NCI-H526 (cell line): ENCODE measurements around the gene CD177.
"Not testable (repeated sequence)": the region's sequence is repeated elsewhere in the genome, so short reads cannot be mapped to it uniquely, and the experiment has no call there.

Source experiments
- DNase-seq, 2 experiments: peaks; one replicate each; lab custom pipeline; 2025; lab: John Stamatoyannopoulos, UW

CD177 gene

GRCh38 chr19:43380771-43381386 lies 27.4 kb downstream of the CD177 start:
- DNase-seq: no peak

GRCh38 chr19:43382586-43383216 lies 29.2 kb downstream of the CD177 start:
- not testable (repeated sequence) for DNase-seq

DNA sequence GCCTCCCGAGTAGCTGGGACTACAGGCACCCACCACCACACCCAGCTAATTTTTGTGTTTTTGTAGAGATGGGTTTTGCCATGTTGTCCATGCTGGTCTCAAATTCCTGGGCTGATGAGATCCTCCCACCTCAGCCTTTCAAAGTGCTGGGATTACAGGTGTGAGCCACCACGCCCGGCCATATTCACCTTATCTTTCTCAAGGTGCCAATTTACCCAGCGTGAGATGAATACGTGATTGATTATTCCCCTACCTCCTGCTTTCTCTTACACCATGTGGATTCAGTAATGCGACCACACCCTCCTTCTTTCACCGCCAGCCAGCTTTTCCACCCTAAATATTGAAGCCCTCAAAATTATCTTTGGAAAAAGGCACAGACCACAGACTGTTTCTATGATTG lies 29.8 kb downstream of the CD177 start:
- not testable (repeated sequence) for DNase-seq

- DNase-seq: not testable (repeated sequence)
These were observed 30.3 kb downstream of the CD177 start for GRCh38 chr19:43383759-43384158.

- DNase-seq: peak; percentile 98 to 99
These were observed 37.5 kb downstream of the CD177 start for GRCh38 chr19:43390903-43391551.

DNA sequence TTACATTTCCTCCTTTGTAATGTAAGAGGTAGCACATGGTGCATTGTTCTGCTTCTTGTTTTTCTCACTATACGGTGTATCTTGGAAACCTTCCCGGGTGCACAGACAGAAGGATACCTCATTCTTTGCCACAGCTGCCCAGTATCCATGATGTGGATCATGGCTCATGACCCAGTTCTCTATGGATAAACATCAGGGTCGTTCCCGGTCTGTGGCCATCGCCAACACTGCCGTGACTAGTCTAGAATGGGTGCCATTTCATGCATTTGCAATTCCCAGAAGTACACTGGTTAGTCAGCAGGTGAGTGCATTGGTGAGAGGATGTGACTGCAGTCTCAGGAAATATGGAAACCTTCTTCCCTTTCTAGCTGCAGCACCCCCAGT lies 38.1 kb downstream of the CD177 start:
- peak; percentile 26 to 53 for DNase-seq

- DNase-seq: not testable (repeated sequence)
These were observed 40.0 kb downstream of the CD177 start for GRCh38 chr19:43393501-43393900.

DNA sequence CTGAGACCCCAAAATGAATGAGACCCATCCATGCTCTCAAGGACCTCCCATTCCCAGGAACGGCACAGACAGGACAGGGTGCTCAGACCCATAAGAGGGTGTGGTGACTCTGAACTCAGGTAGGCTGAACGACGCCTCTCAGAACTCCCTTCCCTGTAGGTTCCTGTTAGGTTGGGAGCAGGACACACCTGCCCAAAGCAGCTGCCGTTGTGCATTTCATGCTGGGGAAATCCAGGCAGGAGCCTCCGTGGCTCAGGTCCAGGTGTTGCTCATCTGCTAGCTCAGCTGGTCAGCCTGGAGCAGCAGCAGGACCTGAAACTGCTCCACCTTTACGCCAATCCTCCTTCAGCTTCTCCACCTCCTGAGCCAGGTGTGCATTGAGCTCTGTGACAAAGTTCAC lies 42.1 kb downstream of the CD177 start:
- DNase-seq: peak; percentile 21 to 68

- DNase-seq: no peak
These were observed 52.8 kb downstream of the CD177 start for GRCh38 chr19:43406297-43406696.

DNA sequence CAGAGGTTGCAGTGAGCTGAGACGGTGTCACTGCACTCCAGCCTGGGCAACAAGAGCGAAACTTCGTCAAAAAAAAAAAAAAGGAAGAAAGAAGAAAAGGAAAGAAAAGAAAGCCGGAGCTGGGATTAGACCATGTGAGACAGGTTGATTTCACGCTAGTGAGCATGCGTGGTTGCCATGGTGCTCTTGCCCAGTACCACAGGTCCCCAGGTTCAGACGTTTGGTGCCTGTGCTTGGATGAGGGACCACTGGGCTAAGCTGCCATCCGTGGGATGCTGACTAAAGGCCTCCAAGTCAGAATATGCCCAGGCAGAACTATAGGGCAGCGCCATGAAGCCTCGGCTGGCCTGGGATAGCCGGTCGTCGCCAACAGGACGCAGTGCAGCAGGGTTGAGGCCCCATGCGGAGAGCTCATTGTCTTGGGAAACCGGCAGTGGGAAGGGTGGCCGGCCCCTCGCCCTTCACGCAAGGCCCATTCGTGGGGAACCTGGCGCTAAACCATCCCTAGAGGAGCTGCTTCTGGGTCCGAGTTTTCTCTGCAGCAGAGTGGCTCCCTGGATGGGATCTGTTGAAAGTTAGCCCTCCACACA lies 54.0 kb downstream of the CD177 start:
- DNase-seq: no peak

GRCh38 chr19:43408043-43408442 lies 54.6 kb downstream of the CD177 start:
- no peak for DNase-seq

DNA sequence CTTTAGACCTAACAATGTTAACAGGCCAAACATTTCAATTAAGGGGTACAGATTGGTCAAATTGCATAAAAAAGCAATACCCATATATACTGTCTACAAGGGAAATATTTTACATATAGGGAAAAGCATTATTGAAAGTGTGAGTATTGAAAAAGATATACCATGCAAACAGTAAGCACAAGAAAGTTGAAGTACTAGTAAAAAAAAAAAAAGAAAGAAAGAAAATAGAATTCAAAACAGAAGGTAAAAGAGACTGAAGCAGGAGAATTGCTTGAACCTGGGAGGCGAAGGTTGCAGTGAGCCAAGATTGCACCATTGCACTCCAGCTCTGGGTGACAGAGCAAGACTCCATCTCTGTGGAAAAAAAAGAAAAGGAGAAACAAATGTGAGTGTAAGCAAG lies 55.9 kb downstream of the CD177 start:
- DNase-seq: no peak

DNA sequence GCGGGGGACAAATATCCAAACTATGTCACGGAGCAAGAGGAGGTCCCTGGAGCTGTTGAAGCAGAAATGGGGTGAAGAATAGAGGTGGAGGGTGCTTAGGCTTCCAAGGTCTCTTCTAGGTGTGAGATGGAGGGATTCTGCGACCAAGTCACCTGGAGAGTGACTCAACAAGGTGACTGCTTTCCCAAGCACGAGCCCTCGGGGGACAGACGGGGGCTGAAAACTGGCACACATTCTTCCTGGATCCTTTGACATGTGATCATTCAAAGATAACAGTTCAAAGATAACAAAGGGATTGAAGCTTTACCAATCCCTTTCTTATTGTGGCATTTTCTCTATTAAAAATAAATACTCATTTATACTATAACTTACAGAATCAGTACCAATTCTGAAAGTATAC lies 59.0 kb downstream of the CD177 start:
- no peak for DNase-seq
